Raji (cell line): ENCODE data around the gene CERS3.

Experiments used
- POLR2A ChIP-seq: IDR thresholded peaks from 2 replicates; pipeline ENCODE4 v1.6.1; 2011; ENCODE audit warnings: low read depth, low read length, control low read depth; ENCODE audit not compliant: insufficient read depth

Gene CERS3

GRCh38 chr15:100373942-100374341, 154.8 kb downstream of the CERS3 start:
- no peak for TF ChIP-seq POLR2A

GRCh38 chr15:100373120-100373896, 155.4 kb downstream of the CERS3 start:
- no peak for TF ChIP-seq POLR2A

- TF ChIP-seq POLR2A: no peak
Observed at GRCh38 chr15:100372739-100373119, 156.0 kb downstream of the CERS3 start.

- no peak for TF ChIP-seq POLR2A
Observed at GRCh38 chr15:100355342-100355741, 173.4 kb downstream of the CERS3 start.

GRCh38 chr15:100353449-100353848, 175.3 kb downstream of the CERS3 start:
- TF ChIP-seq POLR2A: no peak

GRCh38 chr15:100350434-100351226, 178.1 kb downstream of the CERS3 start:
- TF ChIP-seq POLR2A: no peak
